HG02852 (cell line): ENCODE measurements around the gene APP.

Experiments used
- ATAC-seq: cut with Tn5 transposase; IDR thresholded peaks from one replicate; pipeline ENCODE4 v1.9.1; 2021; ENCODE audit warnings: mild to moderate bottlenecking, moderate library complexity; ENCODE audit not compliant: unreplicated experiment

APP gene

GRCh38 chr21:25910809-25911208, 259.8 kb downstream of the APP start:
- no peak for ATAC-seq

- ATAC-seq, result no peak
Observed at GRCh38 chr21:25909341-25909740, 261.2 kb downstream of the APP start.

GRCh38 chr21:25908495-25908894, 262.1 kb downstream of the APP start:
- ATAC-seq, result no peak

GRCh38 chr21:25907573-25908275, 262.8 kb downstream of the APP start:
- ATAC-seq, result no peak

- no peak for ATAC-seq
Observed at GRCh38 chr21:25906587-25906986, 264.0 kb downstream of the APP start.

- no peak for ATAC-seq
Observed at GRCh38 chr21:25905126-25905525, 265.4 kb downstream of the APP start.

GRCh38 chr21:25904044-25904695, 266.4 kb downstream of the APP start:
- no peak for ATAC-seq

- ATAC-seq, result peak; percentile 63
Observed at GRCh38 chr21:25903607-25904006, 267.0 kb downstream of the APP start.

- ATAC-seq, result no peak
Observed at GRCh38 chr21:25901330-25901979, 269.1 kb downstream of the APP start.

- no peak for ATAC-seq
Observed at GRCh38 chr21:25898671-25899070, 271.9 kb downstream of the APP start.

- no peak for ATAC-seq
Observed at GRCh38 chr21:25897383-25897782, 273.2 kb downstream of the APP start.

- no peak for ATAC-seq
Observed at GRCh38 chr21:25896501-25897056, 274.0 kb downstream of the APP start.

- ATAC-seq, result peak; percentile 71
Observed at GRCh38 chr21:25895565-25896205, 274.9 kb downstream of the APP start.

- ATAC-seq, result no peak
Observed at GRCh38 chr21:25893191-25893590, 277.4 kb downstream of the APP start.

- no peak for ATAC-seq
Observed at GRCh38 chr21:25891596-25891995, 279.0 kb downstream of the APP start.

GRCh38 chr21:25890001-25890400, 280.6 kb downstream of the APP start:
- no peak for ATAC-seq

GRCh38 chr21:25888711-25889110, 281.9 kb downstream of the APP start:
- no peak for ATAC-seq

GRCh38 chr21:25887646-25888306, 282.8 kb downstream of the APP start:
- ATAC-seq, result no peak

GRCh38 chr21:25887166-25887565, 283.4 kb downstream of the APP start:
- no peak for ATAC-seq

GRCh38 chr21:25885880-25886279, 284.7 kb downstream of the APP start:
- no peak for ATAC-seq

- ATAC-seq, result no peak
Observed at GRCh38 chr21:25885405-25885804, 285.2 kb downstream of the APP start.
